Trophoblast cell (in vitro differentiated cells and primary cell): ENCODE results near the gene EPS8. TPM values are rescaled to one million over a fixed set of nuclear protein-coding genes. Genes with fewer than 3 reads are reported as not detected.

Experiments used
- DNase-seq, 2 donors: peaks; one replicate each; pipeline ENCODE4 v3.0.0-alpha.2; 2016
- H2AFZ ChIP-seq: 2 replicates; pipeline ENCODE4 v1.6.1; 2013; ENCODE audit warnings: low read length, moderate library complexity, mild to moderate bottlenecking; ENCODE audit not compliant: insufficient read depth, poor library complexity
- H2AK5ac ChIP-seq: 2 replicates; pipeline ENCODE4 v1.6.1; 2013; ENCODE audit warnings: mild to moderate bottlenecking, low read length
- H2BK120ac ChIP-seq: 2 replicates; pipeline ENCODE4 v1.6.1; 2013; ENCODE audit warnings: low read length, mild to moderate bottlenecking, moderate library complexity; ENCODE audit not compliant: insufficient read depth, poor library complexity
- H2BK12ac ChIP-seq: 2 replicates; pipeline ENCODE4 v1.6.1; 2013; ENCODE audit warnings: mild to moderate bottlenecking, low read length, moderate library complexity
- H2BK5ac ChIP-seq: 2 replicates; pipeline ENCODE4 v1.6.1; 2013; ENCODE audit warnings: low read length, low read depth, moderate library complexity, mild to moderate bottlenecking; ENCODE audit not compliant: poor library complexity
- H3K14ac ChIP-seq: 2 replicates; pipeline ENCODE4 v1.6.1; 2013; ENCODE audit warnings: mild to moderate bottlenecking, low read length
- H3K18ac ChIP-seq: 2 replicates; pipeline ENCODE4 v1.6.1; 2013; ENCODE audit warnings: mild to moderate bottlenecking, low read length
- H3K23ac ChIP-seq: 2 replicates; pipeline ENCODE4 v1.6.1; 2013; ENCODE audit warnings: low read length
- H3K27ac ChIP-seq: 2 replicates; pipeline ENCODE4 v1.5.1; 2013; ENCODE audit warnings: low read depth, mild to moderate bottlenecking, inconsistent platforms, low read length, moderate library complexity
- H3K27me3 ChIP-seq: 2 replicates; pipeline ENCODE4 v1.6.1; 2013; ENCODE audit warnings: inconsistent platforms, mild to moderate bottlenecking, low read length, moderate library complexity; ENCODE audit not compliant: insufficient read depth
- H3K36me3 ChIP-seq, 2 experiments: 1 replicate in 1 of 2; 2 replicates in 1 of 2; pipeline ENCODE4 v1.6.1; 2013; ENCODE audit warnings: low read length in 2 of 2, mild to moderate bottlenecking in 2 of 2, moderate library complexity in 1 of 2; ENCODE audit not compliant: insufficient read depth in 2 of 2, control insufficient read depth in 1 of 2
- H3K4ac ChIP-seq: 2 replicates; pipeline ENCODE4 v1.6.1; 2013; ENCODE audit warnings: low read depth, mild to moderate bottlenecking, low read length, moderate library complexity
- H3K4me1 ChIP-seq, 2 experiments: 1 replicate in 1 of 2; 2 replicates in 1 of 2; pipeline ENCODE4 v1.6.1; 2013; ENCODE audit warnings: low read length in 2 of 2, mild to moderate bottlenecking in 2 of 2, moderate library complexity in 1 of 2; ENCODE audit not compliant: insufficient read depth in 2 of 2, control insufficient read depth in 1 of 2
- H3K4me2 ChIP-seq: 2 replicates; pipeline ENCODE4 v1.6.1; 2013; ENCODE audit warnings: inconsistent platforms, mild to moderate bottlenecking, low read length, moderate library complexity
- H3K4me3 ChIP-seq: 2 replicates; pipeline ENCODE4 v1.5.1; 2013; ENCODE audit warnings: mild to moderate bottlenecking, low read depth, low read length, inconsistent platforms
- H3K79me1 ChIP-seq: one replicate; pipeline ENCODE4 v1.6.1; 2013; ENCODE audit warnings: low read length
- H3K79me2 ChIP-seq: 2 replicates; pipeline ENCODE4 v1.6.1; 2013; ENCODE audit warnings: low read length, mild to moderate bottlenecking; ENCODE audit not compliant: control insufficient read depth, insufficient read depth, poor library complexity
- H3K9ac ChIP-seq: 2 replicates; pipeline ENCODE4 v1.6.1; 2013; ENCODE audit warnings: mild to moderate bottlenecking, low read length
- H3K9me3 ChIP-seq: 2 replicates; pipeline ENCODE4 v1.6.1; 2013; ENCODE audit warnings: low read depth, mild to moderate bottlenecking, control low read depth, inconsistent platforms, low read length; ENCODE audit not compliant: insufficient read depth
- H4K12ac ChIP-seq: 2 replicates; pipeline ENCODE4 v1.6.1; 2013; ENCODE audit warnings: low read depth, mild to moderate bottlenecking, low read length, moderate library complexity
- H4K8ac ChIP-seq: 2 replicates; pipeline ENCODE4 v1.6.1; 2013; ENCODE audit warnings: low read depth, mild to moderate bottlenecking, low read length, moderate library complexity
- H4K91ac ChIP-seq: one replicate; pipeline ENCODE4 v1.6.1; 2013; ENCODE audit warnings: low read depth, mild to moderate bottlenecking, low read length, moderate library complexity
- WGBS: extraction: QIAGEN DNeasy Blood & Tissue Kit; methylation state at CpG from one replicate; pipeline ENCODE4 v1.1.7; 2013; ENCODE audit warnings: missing lambda C conversion rate; ENCODE audit not compliant: insufficient read length, insufficient coverage; ENCODE audit errors: extremely low coverage; 5-methylcytosine and 5-hydroxymethylcytosine counted together
- polyA plus RNA-seq: library from polyadenylated mRNA; stranded (reverse); fragments of 200-250 nt; gene quantifications from 2 replicates; pipeline ENCODE4 v1.2.3, GENCODE V29; 2013

The EPS8 gene
- 9.0 and 9.8 TPM in 2 replicates for polyA plus RNA-seq

GRCh38 chr12:15789220-15790171, at the start of gene EPS8:
TSS of gene EPS8 (minus strand) at chr12:15789388. CDS start at chr12:15682951, 106,437 bp downstream.
- no peaks in the 10 kb centered on the region for H3K9me3 ChIP-seq
- peak within 1 kb of the TSS; percentile 39 for H3K14ac ChIP-seq
- H3K27me3 ChIP-seq = no peaks in the 10 kb centered on the region
- no peaks in the 10 kb centered on the region for H3K36me3 ChIP-seq
- peaks cover 6% of the 10 kb centered on the region for H3K79me2 ChIP-seq
- H4K91ac ChIP-seq = peak within 1 kb of the TSS; percentile 58
- peak within 1 kb of the TSS; percentile 95 for H3K4me2 ChIP-seq
- H4K8ac ChIP-seq = peak within 1 kb of the TSS; percentile 71
- H2BK5ac ChIP-seq = peak within 1 kb of the TSS; percentile 43
- DNase-seq = peak; percentile 92 to 97
- H3K4ac ChIP-seq = peak within 1 kb of the TSS; percentile 51
- H3K4me3 ChIP-seq = peak within 1 kb of the TSS; percentile 76
- H3K79me1 ChIP-seq = peaks cover 12% of the 10 kb centered on the region
- H4K12ac ChIP-seq = no peak within 1 kb of the TSS
- H2BK120ac ChIP-seq = peak within 1 kb of the TSS; percentile 88
- peaks cover 0 to 5% of the 10 kb centered on the region in 2 experiments for H3K4me1 ChIP-seq
- no CpG with 5 or more reads among the region's 85 CpGs for WGBS
- H3K23ac ChIP-seq = no peak within 1 kb of the TSS
- peak within 1 kb of the TSS; percentile 81 for H2AFZ ChIP-seq
- peak within 1 kb of the TSS; percentile 65 for H3K27ac ChIP-seq
- no peak within 1 kb of the TSS for H2BK12ac ChIP-seq
- no peak within 1 kb of the TSS for H2AK5ac ChIP-seq
- H3K9ac ChIP-seq = peak within 1 kb of the TSS; percentile 42
- peak within 1 kb of the TSS; percentile 70 for H3K18ac ChIP-seq

- H3K4me1 ChIP-seq = no peaks in the 10 kb centered on the region
- no peak for DNase-seq
- H2BK120ac ChIP-seq = no peak overlapping the region
- H3K27ac ChIP-seq = no peak overlapping the region
- H2BK12ac ChIP-seq = no peak overlapping the region
- H3K27me3 ChIP-seq = no peaks in the 10 kb centered on the region
- no peaks in the 10 kb centered on the region for H3K79me2 ChIP-seq
- no peak overlapping the region for H3K14ac ChIP-seq
- H3K9ac ChIP-seq = no peak overlapping the region
- H3K4ac ChIP-seq = no peak overlapping the region
- no peak overlapping the region for H2AK5ac ChIP-seq
- H3K18ac ChIP-seq = no peak overlapping the region
- no peak overlapping the region for H3K23ac ChIP-seq
- H3K4me2 ChIP-seq = no peak overlapping the region
- no peaks in the 10 kb centered on the region for H3K9me3 ChIP-seq
- H3K36me3 ChIP-seq = no peaks in the 10 kb centered on the region
- H4K91ac ChIP-seq = no peak overlapping the region
- no peak overlapping the region for H4K8ac ChIP-seq
- H2BK5ac ChIP-seq = no peak overlapping the region
- no peak overlapping the region for H4K12ac ChIP-seq
- H2AFZ ChIP-seq = no peak overlapping the region
- WGBS = no CpG with 5 or more reads among the region's 5 CpGs
- no peaks in the 10 kb centered on the region for H3K79me1 ChIP-seq
- H3K4me3 ChIP-seq = no peak overlapping the region
These were observed 48.1 kb upstream of the EPS8 start for GRCh38 chr12:15837141-15837790.

- no CpG with 5 or more reads among the region's 4 CpGs for WGBS
These were observed 45.4 kb upstream of the EPS8 start for GRCh38 chr12:15834575-15834974.

GRCh38 chr12:15831315-15831978, 42.3 kb upstream of the EPS8 start:
- no peak overlapping the region for H4K8ac ChIP-seq
- no peak overlapping the region for H3K23ac ChIP-seq
- no peak overlapping the region for H4K12ac ChIP-seq
- no peak overlapping the region for H2BK5ac ChIP-seq
- no peak overlapping the region for H4K91ac ChIP-seq
- no peaks in the 10 kb centered on the region for H3K27me3 ChIP-seq
- H3K9ac ChIP-seq = no peak overlapping the region
- H3K4me2 ChIP-seq = no peak overlapping the region
- no CpG with 5 or more reads among the region's 3 CpGs for WGBS
- no peak overlapping the region for H3K4me3 ChIP-seq
- no peak overlapping the region for H2AFZ ChIP-seq
- no peaks in the 10 kb centered on the region for H3K79me2 ChIP-seq
- no peak for DNase-seq
- no peak overlapping the region for H3K4ac ChIP-seq
- no peaks in the 10 kb centered on the region for H3K36me3 ChIP-seq
- H3K9me3 ChIP-seq = no peaks in the 10 kb centered on the region
- no peak overlapping the region for H3K14ac ChIP-seq
- no peaks in the 10 kb centered on the region for H3K79me1 ChIP-seq
- H2BK12ac ChIP-seq = no peak overlapping the region
- no peak overlapping the region for H2BK120ac ChIP-seq
- no peaks in the 10 kb centered on the region for H3K4me1 ChIP-seq
- no peak overlapping the region for H3K27ac ChIP-seq
- H3K18ac ChIP-seq = no peak overlapping the region
- no peak overlapping the region for H2AK5ac ChIP-seq

More at GRCh38 chr12:15834575-15834974, 45.4 kb upstream of the EPS8 start:
- H3K79me1 ChIP-seq = no peaks in the 10 kb centered on the region
- no peaks in the 10 kb centered on the region for H3K79me2 ChIP-seq
- no peak overlapping the region for H2BK12ac ChIP-seq
- H3K9me3 ChIP-seq = no peaks in the 10 kb centered on the region
- H2AFZ ChIP-seq = no peak overlapping the region
- H4K12ac ChIP-seq = no peak overlapping the region
- H3K4me2 ChIP-seq = no peak overlapping the region
- no peak overlapping the region for H3K14ac ChIP-seq
- no peak overlapping the region for H3K9ac ChIP-seq
- no peak overlapping the region for H4K8ac ChIP-seq
- H3K27me3 ChIP-seq = no peaks in the 10 kb centered on the region
- H3K27ac ChIP-seq = no peak overlapping the region
- no peak overlapping the region for H3K23ac ChIP-seq
- H3K18ac ChIP-seq = no peak overlapping the region
- no peak overlapping the region for H2AK5ac ChIP-seq
- H3K36me3 ChIP-seq = no peaks in the 10 kb centered on the region
- H3K4me3 ChIP-seq = no peak overlapping the region
- no peak overlapping the region for H3K4ac ChIP-seq
- no peak overlapping the region for H2BK5ac ChIP-seq
- no peaks in the 10 kb centered on the region for H3K4me1 ChIP-seq
- peak; percentile 27 to 87 for DNase-seq
- no peak overlapping the region for H4K91ac ChIP-seq
- H2BK120ac ChIP-seq = no peak overlapping the region
